ENCODE measurements around the gene ZNF628.

ZNF628 gene

DNA sequence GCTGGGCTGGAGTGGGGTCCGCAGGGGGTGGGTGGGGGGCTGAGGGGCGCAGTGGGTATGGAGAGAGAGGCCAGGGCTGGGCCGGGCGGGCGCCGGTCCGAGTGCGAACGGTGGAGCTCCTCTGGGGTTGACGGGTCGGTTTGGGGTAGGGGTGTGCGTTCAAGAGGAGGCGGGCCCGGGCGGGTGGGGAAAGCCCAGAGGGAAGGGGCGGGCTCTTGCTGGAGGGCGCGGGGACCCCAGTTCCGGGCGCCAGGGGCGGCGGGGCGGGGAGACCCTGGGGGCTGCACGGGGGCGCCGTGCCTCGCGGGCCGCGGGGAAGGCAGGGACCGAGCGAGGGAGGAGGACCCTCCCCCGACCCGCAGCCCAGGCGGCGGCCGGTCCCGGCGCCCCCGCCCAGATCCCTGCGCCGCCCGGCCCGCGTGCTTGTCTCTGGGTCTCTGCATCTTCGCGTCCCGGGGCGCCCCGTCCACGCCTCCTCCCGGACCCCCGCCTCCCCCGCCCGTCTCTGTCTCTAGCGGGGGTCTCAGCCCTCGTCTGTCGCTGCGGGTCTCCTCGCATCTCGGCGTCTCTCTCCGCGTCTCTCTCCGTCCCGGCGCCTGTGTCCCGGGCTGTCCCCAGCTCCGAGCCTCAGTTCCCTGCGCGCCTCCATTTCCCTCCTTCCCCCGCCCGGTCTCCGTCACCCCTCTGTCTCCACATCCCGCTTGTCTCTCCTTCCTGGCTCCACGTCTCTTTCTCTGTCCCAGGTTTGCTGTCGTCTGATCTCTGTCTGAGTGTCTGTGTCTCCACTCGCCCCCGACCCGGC lies 25.1 kb upstream of the ZNF628 start:
- peak in 1 of 2 experiments; percentile 41 for DNase-seq

DNA sequence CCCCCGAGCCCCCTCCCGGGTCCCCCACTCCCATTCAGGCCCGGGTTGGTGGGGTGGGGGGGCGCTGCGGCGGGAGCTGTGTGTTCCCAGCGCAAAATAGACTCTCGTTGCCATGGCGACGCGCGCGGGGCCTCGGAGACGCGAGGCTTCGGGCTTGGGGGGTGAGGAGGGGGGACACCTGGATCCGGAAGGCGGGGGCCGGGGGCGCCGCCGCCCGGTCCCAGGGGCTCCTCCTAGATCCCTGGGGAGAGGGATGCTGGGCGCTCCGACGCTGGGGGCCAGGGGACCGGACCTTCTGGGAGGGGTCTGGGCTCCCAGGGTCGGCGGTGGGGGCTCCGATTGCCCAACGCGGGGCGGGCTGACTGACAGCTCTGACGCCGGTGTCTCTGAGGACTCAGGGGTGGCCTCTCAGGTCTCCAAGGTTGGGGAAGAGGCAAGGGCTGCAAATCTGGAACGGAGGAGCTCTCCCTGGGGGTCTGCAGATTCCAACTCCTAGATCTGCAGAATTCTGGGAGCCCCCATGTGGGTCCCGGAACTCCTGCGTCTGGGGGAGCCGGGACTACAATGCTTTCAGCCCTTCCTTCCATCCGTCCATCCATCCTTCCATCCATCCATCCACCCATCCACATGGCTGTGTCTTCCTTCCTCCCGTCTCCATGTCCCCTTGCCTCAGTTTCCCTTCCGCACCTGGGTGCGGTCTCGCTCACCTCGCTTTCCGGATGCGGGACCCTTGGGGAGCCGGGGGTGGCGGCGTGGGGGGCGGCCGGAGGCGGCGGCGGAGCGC lies 24.3 kb upstream of the ZNF628 start:
- no peak for DNase-seq

DNA sequence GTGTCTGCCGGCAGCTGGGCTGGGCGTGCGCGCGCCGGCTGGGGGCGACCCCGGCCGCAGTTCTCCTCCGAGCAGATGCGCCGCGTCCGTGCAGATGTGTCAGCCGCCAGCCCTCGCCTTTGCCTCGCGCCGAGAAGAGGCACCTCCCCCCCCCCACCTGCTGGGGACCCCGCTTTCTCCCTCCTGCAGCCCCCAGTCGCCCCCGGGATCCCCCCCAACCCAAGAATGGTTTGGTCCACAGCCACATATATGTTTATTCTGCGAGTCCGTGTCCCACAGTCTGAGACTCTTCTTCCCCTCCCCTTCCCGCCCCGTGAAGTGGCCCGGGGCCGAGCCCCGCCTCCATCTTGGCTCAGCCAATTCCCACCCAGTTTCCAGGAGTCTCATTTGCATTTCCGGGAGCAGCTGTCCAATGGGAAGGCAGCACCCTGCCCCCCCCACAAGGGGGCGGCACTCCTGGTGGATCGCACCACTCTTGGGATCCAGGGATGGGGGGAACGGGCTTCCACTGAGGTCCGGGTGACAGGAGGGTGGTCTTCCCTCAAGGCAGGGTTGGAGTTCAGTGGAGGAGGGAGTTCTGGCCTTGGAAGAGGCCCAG lies 23.6 kb upstream of the ZNF628 start:
- DNase-seq = peak; percentile 65 to 68

DNA sequence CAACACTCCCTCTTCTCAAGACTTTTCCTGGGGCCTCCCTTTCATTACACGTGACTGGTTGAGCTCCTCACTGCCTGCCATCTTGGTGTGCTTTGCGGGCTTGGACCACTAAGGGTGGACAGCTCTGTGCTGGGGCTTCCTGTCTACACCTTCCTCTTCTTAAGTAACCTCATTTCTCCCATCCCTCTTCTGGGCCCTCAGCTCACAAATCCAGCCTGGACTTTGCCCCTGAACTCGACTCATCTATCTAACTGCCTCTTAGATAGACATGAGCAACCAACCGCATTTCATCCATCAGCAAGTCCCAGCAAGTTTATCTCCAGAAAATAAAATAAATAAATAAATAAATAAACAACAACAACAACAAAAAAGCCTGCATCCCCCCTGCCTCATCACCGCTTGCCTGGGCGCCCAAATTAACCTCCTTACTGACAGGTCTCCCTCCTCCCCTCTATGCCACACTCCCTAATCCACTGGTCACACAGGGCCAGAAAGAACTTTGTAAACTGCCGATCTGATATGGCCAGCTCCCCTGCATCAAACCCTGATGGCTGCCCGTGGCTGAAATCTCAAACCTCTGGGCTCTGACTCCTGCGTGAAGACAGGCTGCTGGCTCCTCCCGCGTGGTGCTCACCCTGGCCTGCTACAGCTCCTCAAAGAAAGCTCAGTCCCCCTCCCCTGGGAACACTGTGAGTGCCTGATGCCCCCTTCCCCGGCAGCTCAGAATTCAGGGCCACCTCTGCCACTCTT lies 22.7 kb upstream of the ZNF628 start:
- DNase-seq = no peak

DNA sequence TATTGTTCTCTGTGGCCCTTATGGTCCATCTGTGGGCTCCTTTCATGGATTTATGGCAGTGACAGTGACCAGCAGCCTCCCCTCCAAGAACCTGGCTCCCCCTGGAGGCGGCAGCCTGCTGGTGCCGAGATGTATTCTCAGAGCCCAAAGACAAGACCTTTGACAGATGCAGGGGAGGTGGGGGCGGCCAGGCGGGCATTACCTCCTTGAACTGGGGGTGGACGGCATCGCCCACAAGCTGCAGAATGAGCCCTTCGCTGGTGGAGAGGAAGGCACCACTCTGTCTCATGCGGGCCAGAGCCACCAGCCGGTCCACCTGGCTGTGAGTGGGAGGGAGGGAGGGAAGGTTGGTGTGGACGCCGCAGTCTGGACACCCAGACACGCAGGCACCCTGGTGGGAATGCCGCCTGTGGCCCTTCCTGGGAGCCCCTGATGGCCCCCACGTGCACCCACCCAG lies 21.6 kb upstream of the ZNF628 start:
- peak; percentile 60 to 62 for DNase-seq

DNA sequence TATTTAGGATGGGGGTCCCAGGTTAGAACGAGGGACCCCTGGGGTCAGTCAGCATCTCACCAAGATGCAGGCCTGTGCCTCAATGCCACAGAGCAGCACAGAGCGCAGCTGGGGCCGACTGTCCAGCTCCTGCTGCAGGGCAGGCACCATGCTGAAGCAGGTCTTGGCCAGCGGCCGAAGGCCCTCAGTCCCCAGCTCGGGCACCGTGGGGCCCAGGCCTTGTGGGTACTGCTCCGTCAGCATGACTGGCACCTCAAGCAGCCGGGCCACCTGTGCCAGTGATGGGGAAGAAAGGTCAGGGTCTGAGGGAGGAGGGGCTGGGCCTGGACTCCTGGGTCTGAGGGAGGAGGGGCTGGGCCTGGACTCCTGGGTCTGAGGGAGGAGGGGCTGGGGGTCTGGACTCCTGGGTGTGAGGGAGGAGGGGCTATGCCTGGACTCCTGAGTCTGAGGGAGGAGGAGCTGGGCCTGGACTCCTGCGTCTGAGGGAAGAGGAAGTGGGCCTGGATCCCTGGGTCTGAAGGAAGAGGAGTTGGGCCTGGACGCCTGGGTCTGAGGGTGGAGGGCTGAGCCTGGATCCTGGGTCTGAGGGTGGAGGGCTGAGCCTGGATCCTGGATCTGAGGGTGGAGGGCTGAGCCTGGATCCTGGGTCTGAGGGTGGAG lies 20.7 kb upstream of the ZNF628 start:
- DNase-seq = no peak

DNA sequence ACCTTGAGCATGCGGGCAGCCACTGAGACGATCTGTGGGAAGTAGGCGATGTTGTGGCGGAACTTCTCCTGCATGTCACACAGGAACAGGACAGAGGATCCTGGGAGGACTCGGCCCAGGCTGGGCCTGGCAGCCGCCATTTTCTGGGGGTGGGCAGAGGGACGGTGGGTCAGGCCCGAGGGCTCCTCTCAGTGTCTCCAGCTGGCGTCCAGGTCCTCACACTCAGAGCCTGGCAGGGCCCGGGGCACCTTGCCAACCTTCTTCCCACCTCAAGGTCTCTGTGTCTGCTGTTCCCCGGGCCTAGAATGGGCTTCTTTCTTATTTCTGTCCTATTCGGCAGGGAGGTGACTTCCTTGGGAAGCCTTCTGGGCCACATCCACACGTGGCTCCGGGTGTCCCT lies 20.1 kb upstream of the ZNF628 start:
- DNase-seq = no peak

DNA sequence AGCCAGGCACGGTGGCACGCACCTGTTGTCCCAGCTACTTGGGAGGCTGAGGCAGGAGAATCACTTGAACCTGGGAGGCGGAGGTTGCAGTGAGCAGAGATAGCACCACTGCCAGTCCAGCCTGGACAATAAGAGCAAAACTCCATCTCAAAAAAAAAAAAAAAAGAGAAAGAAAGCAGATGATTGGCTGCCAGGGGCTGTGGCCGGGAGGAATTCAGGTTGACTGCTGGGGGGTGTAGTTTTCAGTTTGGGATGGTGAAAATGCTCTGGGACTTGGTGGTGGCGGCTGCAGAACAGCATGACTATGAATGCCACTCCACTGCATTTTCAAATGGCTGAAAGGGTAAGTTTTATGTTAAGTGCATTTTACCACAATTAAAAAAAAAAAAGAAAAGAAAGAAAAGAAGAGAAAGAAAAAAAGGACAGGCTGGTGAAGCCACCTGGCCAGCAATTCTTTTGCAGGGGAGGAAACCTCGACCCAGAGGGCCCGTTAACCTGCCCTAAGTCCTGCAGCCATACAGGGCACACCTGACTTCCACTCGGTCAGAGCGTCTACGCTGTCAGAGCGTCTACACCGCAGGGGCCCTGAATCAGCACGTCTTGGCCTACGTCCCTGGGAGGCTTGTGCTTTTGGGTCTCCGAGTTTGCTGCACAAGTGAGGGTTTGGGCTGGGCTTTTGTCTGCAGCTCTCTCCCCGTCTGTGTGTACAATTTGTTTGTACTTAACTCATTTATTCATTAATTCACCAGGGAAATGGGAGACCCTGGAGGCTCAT lies 18.5 kb upstream of the ZNF628 start:
- DNase-seq = no peak

DNA sequence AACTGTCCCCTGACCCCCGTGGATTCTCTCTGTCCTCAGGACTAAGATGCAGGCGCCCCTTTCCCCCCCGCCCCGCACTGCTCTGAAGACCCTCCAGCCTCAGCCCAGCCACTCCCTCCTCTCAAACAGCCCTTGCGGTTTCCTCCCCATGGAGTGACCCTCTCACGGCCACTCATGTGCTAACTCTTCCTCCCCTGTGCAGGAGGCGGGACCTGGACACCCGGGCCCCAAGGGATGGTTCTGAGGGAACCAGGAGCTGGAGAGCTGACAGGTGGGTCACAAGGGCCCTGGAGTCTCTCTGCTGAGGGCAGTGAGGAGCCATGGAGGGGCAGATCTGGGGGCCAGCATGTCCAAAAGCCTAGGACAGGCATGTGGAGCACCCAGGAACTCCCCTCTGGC lies 16.9 kb upstream of the ZNF628 start:
- no peak for DNase-seq

DNA sequence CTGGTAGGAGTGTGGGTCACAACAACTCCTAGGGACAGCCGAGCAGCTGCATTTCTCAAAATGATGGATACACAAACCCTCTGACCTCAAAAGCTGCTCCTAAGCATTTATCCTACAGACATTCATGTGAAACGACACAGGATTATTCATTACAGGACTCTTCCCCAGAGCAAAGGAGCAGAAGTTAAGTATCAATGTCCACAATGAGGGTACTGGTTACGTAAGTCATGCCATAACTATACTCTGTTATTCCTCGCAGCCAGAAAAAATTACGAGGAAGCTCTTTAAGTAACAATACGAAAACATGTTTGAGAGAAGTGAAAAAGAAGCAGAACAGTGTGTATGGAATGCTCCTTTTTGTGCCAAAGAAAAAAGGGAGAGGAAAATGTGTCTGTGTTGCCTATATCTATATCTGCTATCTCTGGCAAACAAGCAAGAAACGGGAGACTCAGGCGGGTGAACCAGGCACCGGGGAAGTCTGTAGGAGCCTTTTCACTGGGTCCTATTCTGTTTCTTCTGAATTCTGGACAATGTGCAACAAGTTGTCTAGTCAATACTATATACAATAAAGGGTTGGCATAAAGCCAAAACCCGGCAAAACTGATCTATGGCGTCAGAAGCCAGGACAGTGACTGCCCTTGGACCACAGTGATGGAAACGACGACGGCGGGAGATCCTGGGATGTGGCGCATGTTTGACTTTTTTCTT lies 16.3 kb upstream of the ZNF628 start:
- DNase-seq = no peak

DNA sequence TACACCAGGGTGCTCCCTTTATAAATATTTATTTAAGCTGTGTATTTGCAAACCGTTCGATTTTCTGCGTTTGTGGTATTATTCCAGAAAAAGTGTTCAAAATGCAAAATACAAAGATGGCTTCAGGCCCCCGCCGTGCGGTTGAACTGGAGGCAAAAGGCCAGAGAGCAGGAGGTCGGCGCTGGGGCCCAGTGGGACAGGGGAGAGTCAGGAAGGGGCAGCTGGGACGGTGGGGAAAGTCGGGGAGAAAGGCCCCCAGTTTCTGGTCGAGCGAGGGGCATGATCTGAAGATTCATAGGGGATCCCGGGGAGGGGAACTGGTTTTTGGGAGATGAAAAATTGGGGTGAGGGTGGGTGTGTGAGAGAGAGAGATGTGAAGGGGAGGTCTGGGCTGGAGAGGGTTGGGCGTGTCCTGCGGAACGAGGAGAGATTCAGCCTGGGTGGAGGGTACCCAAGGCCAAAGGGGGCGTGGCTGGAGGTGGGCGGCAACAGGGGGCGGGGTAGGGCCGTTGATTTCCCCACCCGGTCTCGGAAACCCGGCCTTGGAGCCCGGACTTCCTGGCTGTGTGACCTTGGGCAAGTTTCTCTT lies 15.7 kb upstream of the ZNF628 start:
- peak; percentile 62 to 63 for DNase-seq

DNA sequence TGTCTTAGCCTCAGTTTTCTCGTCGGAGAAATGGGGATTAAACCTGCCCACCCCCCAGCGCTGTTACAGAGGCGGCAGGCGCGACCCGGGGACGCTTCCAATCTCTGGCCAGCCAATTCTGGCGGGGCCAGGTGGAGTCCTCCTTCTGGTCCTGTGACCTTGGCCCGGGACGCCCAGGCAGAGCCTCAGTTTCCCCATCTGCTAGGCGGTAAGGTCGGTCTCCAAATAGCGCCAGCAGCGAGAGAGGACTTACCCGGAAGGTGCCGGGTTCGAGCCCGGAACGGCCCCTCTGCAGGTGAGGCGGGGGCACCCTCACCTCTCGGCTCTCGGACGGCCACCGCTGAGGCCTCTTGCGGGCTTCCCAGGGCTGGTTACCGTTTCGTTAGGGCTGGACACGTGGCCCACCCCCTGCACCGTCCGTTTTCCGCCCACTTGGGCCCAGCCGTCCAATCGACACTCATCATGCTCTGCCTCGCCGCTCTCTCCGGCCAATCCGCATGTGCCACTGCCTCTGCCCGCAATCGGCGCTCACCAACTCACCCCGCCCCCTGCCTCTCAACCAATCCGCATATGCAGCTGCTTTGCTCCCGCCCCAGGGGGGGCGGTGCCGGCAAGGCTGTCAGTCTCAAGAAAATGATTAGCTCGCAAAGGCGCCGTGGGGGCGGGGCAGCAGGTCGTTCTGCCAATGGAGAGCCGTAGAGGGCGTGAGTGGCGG lies 15.0 kb upstream of the ZNF628 start, which contains the start of gene ISOC2:
ISOC2 (minus strand) TSS at position 384 of the 715 bp plus-strand sequence. CDS start 5,156 bp downstream, outside the sequence.
- peak; percentile 100 for DNase-seq

DNA sequence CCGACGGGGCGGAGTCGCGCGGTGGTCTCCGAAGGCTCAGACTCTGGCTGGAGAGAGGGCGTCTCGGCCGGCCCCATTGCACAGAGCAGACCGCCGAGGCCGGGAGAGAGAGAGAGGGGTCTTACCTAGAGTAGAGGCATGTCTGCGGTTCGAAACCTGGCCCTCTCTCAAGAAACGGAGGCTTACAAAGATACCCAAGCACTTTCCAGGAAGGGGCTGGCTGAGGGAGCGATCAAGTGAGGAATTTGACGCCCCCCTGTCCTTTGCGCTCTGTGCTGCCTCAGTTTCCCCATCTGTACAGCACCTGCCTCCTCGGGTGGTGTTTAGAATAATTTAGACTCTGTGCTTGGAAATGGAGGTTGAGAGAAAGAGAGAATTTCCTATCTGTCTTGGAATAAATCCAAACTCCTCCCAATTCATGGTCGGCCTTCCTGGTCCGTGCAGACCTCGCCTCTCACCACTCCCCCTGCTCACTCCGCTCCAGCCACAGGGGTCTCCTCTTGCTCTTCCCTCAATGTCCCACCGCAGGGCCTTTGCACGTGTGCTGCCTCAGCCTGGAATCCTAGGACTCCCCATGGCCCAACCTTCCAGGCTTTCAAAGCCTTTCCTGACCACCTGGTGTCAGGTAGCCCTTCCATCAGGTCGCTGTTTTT lies 14.3 kb upstream of the ZNF628 start:
- no peak for DNase-seq

DNA sequence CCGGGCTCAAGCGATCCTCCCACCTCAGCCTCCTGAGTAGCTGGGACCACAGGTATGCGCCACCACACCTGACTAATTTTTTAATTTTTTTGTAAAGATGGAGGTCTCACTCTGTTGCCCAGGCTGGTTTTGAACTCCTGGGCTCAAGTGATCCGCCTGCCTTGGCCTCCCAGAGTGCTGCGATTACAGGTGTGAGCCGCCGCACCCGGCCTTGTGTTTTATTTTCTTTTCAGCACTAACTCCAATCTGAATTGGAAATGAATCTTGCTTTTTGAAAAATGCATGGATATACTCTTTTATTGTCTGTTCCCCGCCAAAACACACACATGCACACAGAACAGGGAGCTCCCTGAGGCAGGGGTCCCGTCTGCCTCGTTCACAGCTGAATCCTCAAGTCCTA lies 13.7 kb upstream of the ZNF628 start:
- DNase-seq = no peak

DNA sequence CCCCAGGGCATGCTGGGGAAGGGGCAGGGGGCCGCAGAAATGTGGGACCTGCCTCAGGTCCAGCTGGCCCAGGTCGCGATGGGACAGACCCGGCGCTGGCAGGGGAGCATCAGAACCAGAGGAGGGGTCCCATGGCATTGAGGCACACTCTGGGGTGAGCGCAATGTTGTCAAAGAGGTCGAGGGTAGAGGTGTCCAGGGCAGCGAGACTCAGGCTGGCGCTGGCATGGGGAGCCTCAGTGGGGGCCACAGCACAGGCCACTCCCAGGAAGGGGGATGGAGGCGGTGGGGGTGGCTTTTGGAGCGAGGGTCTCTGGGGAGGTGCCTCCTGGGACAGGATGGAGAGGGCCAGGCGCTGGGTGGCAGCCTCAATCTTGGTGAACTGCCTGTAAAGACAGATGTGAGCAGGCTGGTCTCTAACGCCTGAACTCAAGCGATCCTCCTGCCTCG lies 12.8 kb upstream of the ZNF628 start:
- DNase-seq = no peak

DNA sequence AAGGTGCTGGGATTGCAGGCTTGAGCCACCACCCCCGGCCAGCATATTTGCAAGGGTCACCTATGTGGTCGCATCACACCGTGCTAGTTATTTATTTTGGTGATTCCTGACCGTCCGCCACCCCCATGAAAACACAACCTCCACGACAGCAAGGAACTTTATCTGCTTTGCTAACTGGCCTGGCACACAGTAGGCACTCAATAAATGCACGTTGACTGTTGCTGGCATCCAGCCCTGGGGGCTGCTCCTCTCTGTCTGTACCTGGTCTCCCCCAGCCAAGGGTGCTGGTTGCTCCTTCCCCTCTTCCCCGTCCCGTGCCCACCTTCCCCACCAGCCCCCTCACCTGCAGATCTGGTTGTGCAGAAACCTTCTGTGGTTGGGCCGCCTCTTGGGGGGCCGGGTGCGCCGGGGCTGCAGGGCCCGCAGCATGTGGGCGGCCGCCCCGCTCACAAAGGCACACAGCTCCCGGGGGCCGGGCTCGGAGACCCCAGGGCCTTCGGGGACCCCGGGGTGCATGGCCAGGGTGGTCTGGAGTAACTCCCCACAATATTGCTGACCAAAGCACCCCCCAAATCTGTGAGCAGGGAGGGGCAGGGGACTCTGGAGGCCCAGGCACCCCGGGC lies 12.3 kb upstream of the ZNF628 start:
- DNase-seq = no peak

DNA sequence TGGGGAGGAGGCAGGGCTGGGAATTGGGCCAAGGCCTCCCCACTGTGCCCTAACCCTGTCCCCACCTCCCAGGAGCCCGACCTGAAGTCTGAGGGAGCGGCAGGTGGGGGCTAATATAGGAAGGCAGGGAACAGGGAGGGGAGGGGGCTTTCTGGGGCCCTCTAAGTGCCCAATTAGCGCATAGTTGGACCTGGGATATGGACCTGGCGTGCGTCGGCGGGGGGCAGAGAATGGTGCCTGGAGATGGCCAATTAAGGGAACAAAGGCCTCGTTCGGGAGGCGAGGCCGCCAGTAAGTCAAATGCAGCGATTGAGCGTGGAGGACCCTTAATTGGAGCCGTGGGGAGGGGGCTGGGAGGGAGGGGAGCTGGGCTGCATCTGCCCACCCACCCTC lies 11.8 kb upstream of the ZNF628 start, which contains the start of gene C19orf85:
C19orf85 (minus strand) TSS at position 90 of the 393 bp plus-strand sequence. CDS start 197 bp downstream, outside the sequence.
- no peak for DNase-seq

DNA sequence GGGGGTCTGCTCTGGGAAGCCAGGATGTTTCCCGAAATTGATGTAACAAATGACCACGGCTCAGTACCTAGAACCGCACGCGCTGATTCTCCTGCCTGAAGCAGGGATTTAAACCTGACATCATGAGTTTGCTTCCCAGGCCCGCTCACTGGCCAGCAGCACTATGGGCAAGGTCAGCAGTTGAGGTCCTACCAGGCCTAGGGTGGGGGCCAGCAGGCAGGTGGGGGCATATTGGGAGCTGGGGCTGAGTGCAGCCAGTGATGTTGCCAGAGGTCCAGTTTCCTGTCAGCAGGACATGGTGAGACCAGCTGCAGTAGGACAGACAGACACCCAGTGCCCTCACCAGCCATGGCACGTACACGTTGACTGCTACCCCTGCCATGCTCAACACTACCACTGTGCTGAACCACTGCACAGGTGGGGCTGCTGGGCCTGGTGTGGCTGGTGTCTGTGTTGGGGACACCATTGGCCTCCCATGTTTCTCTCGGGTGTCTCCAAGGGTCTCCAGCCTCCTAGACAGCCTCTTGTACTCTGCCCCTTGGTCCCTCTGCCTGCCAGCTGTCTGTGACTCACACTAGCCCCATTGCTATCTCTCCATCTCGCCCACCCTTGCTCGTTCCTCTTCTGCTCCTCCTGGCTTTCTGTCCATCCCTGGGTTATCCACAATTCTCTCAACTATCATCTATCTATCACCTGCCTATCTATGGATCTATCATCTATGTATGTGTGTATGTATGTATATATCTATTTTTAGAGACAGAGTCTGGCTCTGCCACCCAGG lies 10.8 kb upstream of the ZNF628 start:
- DNase-seq = no peak
